Mesodermal cell (in vitro differentiated cells): ENCODE results near the gene ELOVL6.
"Not testable (repeated sequence)": the region's sequence is repeated elsewhere in the genome, so short reads cannot be mapped to it uniquely, and the experiment has no call there.

Experiments
- H3K27ac ChIP-seq: 2 replicates; pipeline ENCODE4 v1.7.0; 2013; ENCODE audit warnings: mild to moderate bottlenecking, low read depth, low read length, moderate library complexity; ENCODE audit not compliant: severe bottlenecking
- H3K36me3 ChIP-seq: 2 replicates; pipeline ENCODE4 v1.7.1; 2013; ENCODE audit warnings: mild to moderate bottlenecking, low read length, moderate library complexity; ENCODE audit not compliant: control insufficient read depth, insufficient read depth
- H3K4me1 ChIP-seq: one replicate; pipeline ENCODE4 v1.7.1; 2013; ENCODE audit warnings: mild to moderate bottlenecking, low read length; ENCODE audit not compliant: insufficient read depth, control insufficient read depth, poor library complexity, severe bottlenecking
- H3K4me3 ChIP-seq: 2 replicates; pipeline ENCODE4 v1.7.0; 2013; ENCODE audit warnings: low read length, control low read depth, mild to moderate bottlenecking; ENCODE audit not compliant: insufficient read depth, poor library complexity, severe bottlenecking; ENCODE audit errors: extremely low read depth
- H3K9me3 ChIP-seq: 2 replicates; pipeline ENCODE4 v1.7.1; 2013; ENCODE audit warnings: mild to moderate bottlenecking, low read length, moderate library complexity; ENCODE audit not compliant: control insufficient read depth
- WGBS, 2 experiments: methylation state at CpG; one replicate each; pipeline ENCODE4 v1.1.5; 2013; ENCODE audit warnings: missing lambda C conversion rate in 2 of 2; ENCODE audit not compliant: insufficient coverage in 2 of 2; 5-methylcytosine and 5-hydroxymethylcytosine counted together

Gene ELOVL6

GRCh38 chr4:110099638-110100037 lies 98.8 kb downstream of the ELOVL6 start:
- Histone ChIP-seq H3K4me3 (no peak overlapping the region), H3K4me1 (no peaks in the 10 kb centered on the region), H3K36me3 (peaks cover 26% of the 10 kb centered on the region), H3K27ac (no peak overlapping the region), H3K9me3 (no peaks in the 10 kb centered on the region)

GRCh38 chr4:110096405-110096804 lies 102.0 kb downstream of the ELOVL6 start:
- Histone ChIP-seq H3K36me3 (peaks cover 23% of the 10 kb centered on the region), H3K27ac (no peak overlapping the region), H3K9me3 (no peaks in the 10 kb centered on the region), H3K4me1 (no peaks in the 10 kb centered on the region), H3K4me3 (no peak overlapping the region)
- 83% methylated on average over 1 of the region's 1 CpG; no CpG with 5 or more reads in 1 of the 2 experiments for WGBS, 2 experiments

- Histone ChIP-seq H3K4me1 (no peaks in the 10 kb centered on the region), H3K4me3 (no peak overlapping the region), H3K9me3 (no peaks in the 10 kb centered on the region), H3K36me3 (peaks cover 22% of the 10 kb centered on the region), H3K27ac (no peak overlapping the region)
- WGBS, 2 experiments, result 100% methylated on average over 1 of the region's 4 CpGs; no CpG with 5 or more reads in 1 of the 2 experiments
These were observed 105.8 kb downstream of the ELOVL6 start for GRCh38 chr4:110092646-110093045.

- H3K27ac ChIP-seq, result no peak overlapping the region
- H3K4me3 ChIP-seq, result no peak overlapping the region
These were observed 106.8 kb downstream of the ELOVL6 start for GRCh38 chr4:110091434-110092140.

GRCh38 chr4:110088670-110089069 lies 109.7 kb downstream of the ELOVL6 start:
- no peaks in the 10 kb centered on the region for H3K9me3 ChIP-seq
- no peaks in the 10 kb centered on the region for H3K4me1 ChIP-seq
- no peak overlapping the region for H3K4me3 ChIP-seq
- H3K27ac ChIP-seq, result no peak overlapping the region
- WGBS, 2 experiments, result 96 to 100% methylated on average over 2 to 4 of the region's 4 CpGs
- peaks cover 18% of the 10 kb centered on the region for H3K36me3 ChIP-seq

More at GRCh38 chr4:110091434-110092140, 106.8 kb downstream of the ELOVL6 start:
- Histone ChIP-seq H3K4me1 (no peaks in the 10 kb centered on the region), H3K9me3 (no peaks in the 10 kb centered on the region), H3K36me3 (peaks cover 22% of the 10 kb centered on the region)
- WGBS, 2 experiments, result 91 to 100% methylated on average over 1 to 4 of the region's 6 CpGs

GRCh38 chr4:110087070-110087708 lies 111.2 kb downstream of the ELOVL6 start:
- H3K9me3 ChIP-seq, result no peaks in the 10 kb centered on the region
- 80 to 94% methylated on average over 1 to 3 of the region's 4 CpGs for WGBS, 2 experiments
- H3K27ac ChIP-seq, result no peak overlapping the region
- H3K4me3 ChIP-seq, result no peak overlapping the region
- H3K4me1 ChIP-seq, result no peaks in the 10 kb centered on the region
- peaks cover 24% of the 10 kb centered on the region for H3K36me3 ChIP-seq

GRCh38 chr4:110085131-110085530 lies 113.3 kb downstream of the ELOVL6 start:
- H3K36me3 ChIP-seq, result peaks cover 17% of the 10 kb centered on the region
- H3K9me3 ChIP-seq, result no peaks in the 10 kb centered on the region
- WGBS, 2 experiments, result 80 to 100% methylated on average over 1 of the region's 1 CpG
- H3K4me3 ChIP-seq, result no peak overlapping the region
- no peaks in the 10 kb centered on the region for H3K4me1 ChIP-seq
- H3K27ac ChIP-seq, result no peak overlapping the region

GRCh38 chr4:110084154-110084553 lies 114.3 kb downstream of the ELOVL6 start:
- no CpG with 5 or more reads among the region's 3 CpGs for WGBS, 2 experiments
- H3K9me3 ChIP-seq, result no peaks in the 10 kb centered on the region
- H3K36me3 ChIP-seq, result peaks cover 17% of the 10 kb centered on the region
- H3K4me3 ChIP-seq, result no peak overlapping the region
- no peaks in the 10 kb centered on the region for H3K4me1 ChIP-seq
- no peak overlapping the region for H3K27ac ChIP-seq

- no CpG with 5 or more reads among the region's 2 CpGs for WGBS, 2 experiments
- peaks cover 27% of the 10 kb centered on the region for H3K36me3 ChIP-seq
- not testable (repeated sequence) for H3K4me1 ChIP-seq, H3K4me3 ChIP-seq, H3K27ac ChIP-seq, H3K9me3 ChIP-seq
These were observed 120.3 kb downstream of the ELOVL6 start for GRCh38 chr4:110078148-110078547.

- not testable (repeated sequence) for H3K9me3 ChIP-seq, H3K27ac ChIP-seq, H3K4me3 ChIP-seq, H3K4me1 ChIP-seq
- H3K36me3 ChIP-seq, result peaks cover 27% of the 10 kb centered on the region
- WGBS, 2 experiments, result 95 to 97% methylated on average over 9 to 11 of the region's 11 CpGs
These were observed 121.6 kb downstream of the ELOVL6 start for GRCh38 chr4:110076828-110077227.

- no CpG with 5 or more reads among the region's 1 CpG for WGBS, 2 experiments
- Histone ChIP-seq H3K4me3 (no peak overlapping the region), H3K27ac (no peak overlapping the region), H3K4me1 (peaks cover 4% of the 10 kb centered on the region), H3K9me3 (no peaks in the 10 kb centered on the region), H3K36me3 (peaks cover 34% of the 10 kb centered on the region)
These were observed 122.5 kb downstream of the ELOVL6 start for GRCh38 chr4:110075891-110076290.
